ENCODE measurements around the gene ARAP1. TPM values are rescaled to one million over a fixed set of nuclear protein-coding genes. Genes with fewer than 3 reads are reported as not detected.

Gene ARAP1
- total RNA-seq, 1 experiment from 2014 or later = 73.6 TPM

- CTCF ChIA-PET = interaction anchor here (1.1 kb wide), 1 partner anchor 9 kb away, joined by 3 read pairs; no protein-coding TSS in a partner anchor
- Histone ChIP-seq H3K27ac (ENCODE audit: low read length) (no peak overlapping the region), H3K36me3 (ENCODE audit: control insufficient read depth, insufficient read depth, low read length) (no peaks in the 10 kb centered on the region), H3K27me3 (ENCODE audit: control insufficient read depth, insufficient read depth, low read length) (peaks cover 27% of the 10 kb centered on the region), H3K4me3 (ENCODE audit: low read depth in 2 of 2, low read length in 2 of 2) (no peak overlapping the region), H3K4me1 (ENCODE audit: control insufficient read depth, insufficient read depth, low read length) (no peaks in the 10 kb centered on the region), H3K9me3 (ENCODE audit: control insufficient read depth, insufficient read depth, low read depth, low read length) (no peaks in the 10 kb centered on the region)
- intact Hi-C loops (cut with micrococcal nuclease; ENCODE audit: unreplicated experiment) (no loop called here), in situ Hi-C loops (cut with HindIII; ENCODE audit: low pct_unique_long_range_greater_than_20kb, low sequenced_read_pairs) (no loop called here)
- no peak for DNase-seq (ENCODE audit: low read depth, low spot score)
- POLR2A ChIA-PET = no interaction called here
- TF ChIP-seq POLR2AphosphoS5 (IDR thresholded peaks at IDR 0.05; ENCODE audit: low read depth, low read length) (no peak), TCF7L2 (IDR thresholded peaks at IDR 0.05; ENCODE audit: low read depth, low read length) (no peak), REST (IDR thresholded peaks at IDR 0.05; ENCODE audit: insufficient read depth in 1 of 2, low read depth in 2 of 2, low read length in 1 of 2) (no peak), SIN3A (IDR thresholded peaks at IDR 0.05; ENCODE audit: borderline replicate concordance, insufficient read depth, low read depth, low read length) (no peak), CTCF (IDR thresholded peaks at IDR 0.05) (no peak)
- no TSS peak for BruUV-seq (replicated peaks)
- no peak for ATAC-seq
Observed at GRCh38 chr11:72675221-72675620, 77.0 kb downstream of the ARAP1 start.

- BruUV-seq (replicated peaks) = no TSS peak
- no peak within 1 kb of the TSS for H3K4me3 ChIP-seq (ENCODE audit: low read depth in 2 of 2, low read length in 2 of 2)
- intact Hi-C loops (cut with micrococcal nuclease; ENCODE audit: unreplicated experiment) = no loop called here
- ATAC-seq = no peak; the same call in 1 of the 2 replicates
- 0 out of 4 replicates have a peak, but pooled peaks of 1 of the 2 experiments have one; percentile 0 for TF ChIP-seq REST (IDR thresholded peaks at IDR 0.05; ENCODE audit: insufficient read depth in 1 of 2, low read depth in 2 of 2, low read length in 1 of 2)
- TF ChIP-seq SIN3A (IDR thresholded peaks at IDR 0.05; ENCODE audit: borderline replicate concordance, insufficient read depth, low read depth, low read length) = no peak
- H3K27me3 ChIP-seq (ENCODE audit: control insufficient read depth, insufficient read depth, low read length) = peaks cover 25% of the 10 kb centered on the region
- in situ Hi-C loops (cut with HindIII; ENCODE audit: low pct_unique_long_range_greater_than_20kb, low sequenced_read_pairs) = no loop called here
- H3K9me3 ChIP-seq (ENCODE audit: control insufficient read depth, insufficient read depth, low read depth, low read length) = no peaks in the 10 kb centered on the region
- no peak within 1 kb of the TSS for H3K27ac ChIP-seq (ENCODE audit: low read length)
- H3K36me3 ChIP-seq (ENCODE audit: control insufficient read depth, insufficient read depth, low read length) = no peaks in the 10 kb centered on the region
- no peak for DNase-seq (ENCODE audit: low read depth, low spot score)
- ChIA-PET POLR2A (no interaction called here), CTCF (no interaction called here)
- no peaks in the 10 kb centered on the region for H3K4me1 ChIP-seq (ENCODE audit: control insufficient read depth, insufficient read depth, low read length)
Observed at GRCh38 chr11:72673943-72674828, 78.0 kb downstream of the ARAP1 start, which contains the start of gene PDE2A. Gene PDE2A (minus strand): TSS chr11:72674422. CDS start chr11:72674207, 215 bp downstream.

Data from Panc1 (cell line).